MM.1S (cell line): ENCODE data around the gene NR2E1.

Source experiments
- DNase-seq: peaks from one replicate; pipeline ENCODE4 v3.0.0-alpha.2; 2015
- H2AFZ ChIP-seq: fragments of 300-600 bp; sonication (generic); 2 replicates; pipeline ENCODE4 v1.6.0; 2016; ENCODE audit warnings: antibody characterized with exemption, low read length
- H3F3A ChIP-seq: fragments of 300-600 bp; sonication (generic); 2 replicates; pipeline ENCODE4 v1.6.1; 2016; ENCODE audit warnings: mild to moderate bottlenecking, antibody characterized with exemption, low read length, moderate library complexity, mixed read lengths; ENCODE audit not compliant: insufficient read depth
- H3K27ac ChIP-seq: fragments of 300-600 bp; sonication (generic); 2 replicates; pipeline ENCODE4 v1.5.1; 2016; ENCODE audit warnings: mild to moderate bottlenecking, low read length
- H3K27me3 ChIP-seq: fragments of 300-600 bp; sonication (generic); replicated peaks from 2 replicates; pipeline ENCODE4 v1.6.0; 2016; ENCODE audit warnings: low read length; ENCODE audit not compliant: insufficient read depth
- H3K36me3 ChIP-seq: fragments of 300-600 bp; sonication (generic); replicated peaks from 2 replicates; pipeline ENCODE4 v1.6.1; 2016; ENCODE audit warnings: mild to moderate bottlenecking, low read length, mixed read lengths; ENCODE audit not compliant: insufficient read depth
- H3K4me1 ChIP-seq: fragments of 300-600 bp; sonication (generic); 2 replicates; pipeline ENCODE4 v1.6.1; 2016; ENCODE audit warnings: low read length, mixed read lengths
- H3K4me2 ChIP-seq: fragments of 300-600 bp; sonication (generic); 2 replicates; pipeline ENCODE4 v1.6.0; 2016; ENCODE audit warnings: low read depth, low read length
- H3K4me3 ChIP-seq: fragments of 300-600 bp; sonication (generic); 2 replicates; pipeline ENCODE4 v1.5.1; 2016; ENCODE audit warnings: low read length, mixed read lengths
- H3K79me2 ChIP-seq: fragments of 300-600 bp; sonication (generic); 2 replicates; pipeline ENCODE4 v1.6.1; 2016; ENCODE audit warnings: mixed run types, low read length, mixed read lengths
- H3K9ac ChIP-seq: fragments of 300-600 bp; sonication (generic); 2 replicates; pipeline ENCODE4 v1.6.1; 2016; ENCODE audit warnings: low read length, mixed read lengths
- H3K9me2 ChIP-seq: fragments of 300-600 bp; sonication (generic); replicated peaks from 2 replicates; pipeline ENCODE4 v1.6.1; 2016; ENCODE audit warnings: mild to moderate bottlenecking, low read length, mixed read lengths; ENCODE audit not compliant: insufficient read depth
- H3K9me3 ChIP-seq: fragments of 300-600 bp; sonication (generic); replicated peaks from 2 replicates; pipeline ENCODE4 v1.6.1; 2016; ENCODE audit warnings: mild to moderate bottlenecking, low read length, mixed read lengths; ENCODE audit not compliant: insufficient read depth
- H4K20me1 ChIP-seq: fragments of 300-600 bp; sonication (generic); 2 replicates; pipeline ENCODE4 v1.6.1; 2016; ENCODE audit warnings: mild to moderate bottlenecking, low read length, moderate library complexity, mixed read lengths; ENCODE audit not compliant: insufficient read depth
- EZH2 ChIP-seq: fragments of 300-600 bp; sonication (generic); optimal IDR thresholded peaks from 2 replicates; pipeline ENCODE3; 2017; ENCODE audit warnings: low read depth, mild to moderate bottlenecking, antibody characterized with exemption, low read length, mixed read lengths
- EZH2phosphoT487 ChIP-seq: fragments of 300-600 bp; sonication (generic); IDR thresholded peaks from 2 replicates; pipeline ENCODE4 v1.6.1; 2018; ENCODE audit warnings: antibody characterized with exemption, low read length
- TF ChIP-seq, protein P1 (sequence below): fragments of 300-600 bp; sonication (generic); IDR thresholded peaks from 2 replicates; pipeline ENCODE4 v1.5.1; 2016; ENCODE audit warnings: antibody characterized with exemption, low read length, mixed read lengths

The NR2E1 gene

DNA sequence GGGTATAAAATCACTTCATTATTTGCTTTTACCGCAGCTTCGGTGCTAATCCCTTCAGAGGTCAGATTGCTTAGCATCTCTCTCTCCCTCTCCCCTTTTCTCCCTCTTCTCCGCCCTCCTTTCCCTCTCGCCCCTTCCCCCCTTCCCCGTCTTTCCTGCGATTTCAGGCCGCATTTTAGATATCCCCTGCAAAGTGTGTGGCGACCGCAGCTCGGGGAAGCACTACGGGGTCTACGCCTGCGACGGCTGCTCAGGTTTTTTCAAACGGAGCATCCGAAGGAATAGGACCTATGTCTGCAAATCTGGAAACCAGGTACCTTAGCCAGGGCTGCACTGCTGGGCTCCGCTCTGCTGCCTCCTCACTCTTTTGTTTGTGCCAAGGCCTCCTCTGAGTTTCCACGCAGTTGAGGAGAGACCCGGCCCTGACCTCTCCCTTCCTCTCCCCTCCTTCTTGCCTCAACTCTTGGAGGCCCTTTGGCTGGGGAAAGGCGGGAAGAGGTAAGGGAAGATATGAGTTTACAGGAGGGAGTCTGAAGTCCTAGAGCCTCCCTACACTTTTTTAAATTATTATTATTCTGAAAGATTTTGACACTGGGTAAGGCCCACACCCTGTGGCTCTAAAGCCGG is 5.6 kb downstream of the NR2E1 start:
- H3K9me2 ChIP-seq, result no peaks in the 10 kb centered on the region
- no peaks in the 10 kb centered on the region for H4K20me1 ChIP-seq
- no peak overlapping the region for H3K27ac ChIP-seq
- H2AFZ ChIP-seq, result no peak overlapping the region
- H3K4me2 ChIP-seq, result no peak overlapping the region
- no peaks in the 10 kb centered on the region for H3F3A ChIP-seq
- no peak overlapping the region for H3K4me3 ChIP-seq
- no peaks in the 10 kb centered on the region for H3K4me1 ChIP-seq
- peaks cover 9% of the 10 kb centered on the region; the same call in 1 of the 2 replicates for H3K27me3 ChIP-seq
- no peak overlapping the region for H3K9ac ChIP-seq
- H3K79me2 ChIP-seq, result no peaks in the 10 kb centered on the region
- no peaks in the 10 kb centered on the region for H3K9me3 ChIP-seq
- TF ChIP-seq EZH2, result no peak
- TF ChIP-seq EZH2phosphoT487, result no peak
- TF ChIP-seq, protein P1, sequence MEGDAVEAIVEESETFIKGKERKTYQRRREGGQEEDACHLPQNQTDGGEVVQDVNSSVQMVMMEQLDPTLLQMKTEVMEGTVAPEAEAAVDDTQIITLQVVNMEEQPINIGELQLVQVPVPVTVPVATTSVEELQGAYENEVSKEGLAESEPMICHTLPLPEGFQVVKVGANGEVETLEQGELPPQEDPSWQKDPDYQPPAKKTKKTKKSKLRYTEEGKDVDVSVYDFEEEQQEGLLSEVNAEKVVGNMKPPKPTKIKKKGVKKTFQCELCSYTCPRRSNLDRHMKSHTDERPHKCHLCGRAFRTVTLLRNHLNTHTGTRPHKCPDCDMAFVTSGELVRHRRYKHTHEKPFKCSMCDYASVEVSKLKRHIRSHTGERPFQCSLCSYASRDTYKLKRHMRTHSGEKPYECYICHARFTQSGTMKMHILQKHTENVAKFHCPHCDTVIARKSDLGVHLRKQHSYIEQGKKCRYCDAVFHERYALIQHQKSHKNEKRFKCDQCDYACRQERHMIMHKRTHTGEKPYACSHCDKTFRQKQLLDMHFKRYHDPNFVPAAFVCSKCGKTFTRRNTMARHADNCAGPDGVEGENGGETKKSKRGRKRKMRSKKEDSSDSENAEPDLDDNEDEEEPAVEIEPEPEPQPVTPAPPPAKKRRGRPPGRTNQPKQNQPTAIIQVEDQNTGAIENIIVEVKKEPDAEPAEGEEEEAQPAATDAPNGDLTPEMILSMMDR, result no peak
- H3K36me3 ChIP-seq, result no peaks in the 10 kb centered on the region
- DNase-seq, result no peak

DNA sequence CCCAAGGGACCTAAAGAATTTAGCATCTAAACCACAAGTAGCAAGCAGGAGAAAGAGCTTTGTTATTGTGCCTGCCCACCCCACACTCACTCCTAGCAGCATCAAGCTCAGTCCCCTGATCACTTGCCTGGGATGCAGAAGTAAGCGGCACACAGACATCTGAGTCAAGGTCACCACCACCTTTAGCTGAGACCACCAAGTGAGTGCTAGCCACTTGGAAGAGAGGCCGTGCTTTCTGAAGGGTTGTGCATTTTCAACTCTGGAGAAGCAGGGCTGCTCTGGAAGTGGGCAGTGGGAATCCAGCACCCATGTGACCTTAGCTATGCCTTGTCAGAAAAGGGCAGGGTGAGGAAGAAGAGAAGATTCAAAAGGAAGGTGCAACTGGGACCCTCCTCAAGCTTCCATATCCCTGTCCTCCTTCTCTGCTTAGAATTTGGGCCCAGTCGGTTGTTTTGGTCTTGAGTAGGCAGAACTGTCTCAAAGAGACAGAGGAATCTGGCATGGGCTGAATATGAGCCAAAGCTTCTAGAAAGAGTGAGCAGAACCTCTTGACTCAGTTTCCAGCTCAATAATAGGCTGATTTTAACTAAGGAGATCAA is 6.2 kb downstream of the NR2E1 start:
- Histone ChIP-seq H3K36me3 (no peaks in the 10 kb centered on the region), H3K27me3 (peaks cover 7% of the 10 kb centered on the region; the same call in 1 of the 2 replicates), H2AFZ (no peak overlapping the region), H3K9ac (no peak overlapping the region), H3K79me2 (no peaks in the 10 kb centered on the region), H3K9me3 (no peaks in the 10 kb centered on the region), H4K20me1 (no peaks in the 10 kb centered on the region), H3F3A (no peaks in the 10 kb centered on the region), H3K4me1 (no peaks in the 10 kb centered on the region), H3K9me2 (no peaks in the 10 kb centered on the region), H3K27ac (no peak overlapping the region), H3K4me2 (no peak overlapping the region), H3K4me3 (no peak overlapping the region)
- DNase-seq, result no peak
- TF ChIP-seq, protein P1, result no peak
- TF ChIP-seq EZH2phosphoT487, result no peak
- TF ChIP-seq EZH2, result no peak

DNA sequence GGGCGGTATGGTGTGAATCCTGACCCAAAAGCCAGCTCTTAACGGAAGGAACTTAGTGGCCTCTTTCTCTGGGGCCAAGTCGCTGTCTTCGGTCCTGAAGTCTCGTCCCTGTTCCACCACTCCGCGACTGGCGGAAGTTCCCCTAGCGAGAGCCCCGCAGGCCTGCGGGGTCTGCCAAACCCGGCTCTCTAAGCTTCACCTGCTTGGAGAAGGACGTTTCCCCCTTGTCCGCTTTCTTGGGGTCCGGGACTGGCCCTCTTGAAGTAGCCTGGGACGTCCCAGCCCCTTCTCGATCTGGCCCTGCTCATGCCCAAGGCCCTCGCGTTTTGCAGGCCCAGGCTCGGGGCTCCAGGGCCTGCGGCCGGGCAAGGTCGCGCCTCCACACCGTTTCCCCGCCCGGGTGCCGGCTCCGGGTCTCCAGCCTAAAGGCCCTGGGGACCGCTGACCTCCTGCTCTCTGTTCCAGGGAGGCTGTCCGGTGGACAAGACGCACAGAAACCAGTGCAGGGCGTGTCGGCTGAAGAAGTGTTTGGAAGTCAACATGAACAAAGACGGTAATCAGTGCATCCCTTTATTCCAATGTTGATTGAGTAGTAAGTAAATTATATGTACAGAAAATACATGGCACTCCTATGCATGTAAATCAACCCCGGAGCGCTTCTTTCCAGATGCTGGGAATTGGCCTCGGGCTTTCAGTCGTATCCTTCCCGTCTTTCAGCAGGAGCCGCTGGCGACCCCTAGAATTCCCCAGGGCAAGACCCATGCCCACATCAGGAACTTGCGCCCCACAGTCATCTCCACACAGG is 8.8 kb downstream of the NR2E1 start:
- Histone ChIP-seq H3K9ac (no peak overlapping the region), H4K20me1 (no peaks in the 10 kb centered on the region), H3K27ac (no peak overlapping the region), H3K79me2 (no peaks in the 10 kb centered on the region), H3F3A (no peaks in the 10 kb centered on the region), H3K4me2 (no peak overlapping the region), H3K36me3 (no peaks in the 10 kb centered on the region), H2AFZ (no peak overlapping the region), H3K9me2 (no peaks in the 10 kb centered on the region), H3K27me3 (0 out of 2 replicates have a peak, but pooled peaks cover 3% of the 10 kb centered on the region), H3K9me3 (no peaks in the 10 kb centered on the region), H3K4me3 (no peak overlapping the region), H3K4me1 (no peaks in the 10 kb centered on the region)
- DNase-seq, result no peak
- no peak for TF ChIP-seq EZH2phosphoT487
- no peak for TF ChIP-seq EZH2
- TF ChIP-seq, protein P1, result no peak
